AG10803 (cell line): ENCODE data around the gene DEPP1.

Experiments
- DNase-seq: peaks from one replicate; pipeline ENCODE4 v3.0.0; 2010; ENCODE audit warnings: low read depth
- H3K4me3 ChIP-seq: 2 replicates; pipeline ENCODE4 v1.5.1; 2011; ENCODE audit warnings: mild to moderate bottlenecking, low read length, control low read depth
- TF ChIP-seq, protein P1 (sequence below): conservative IDR thresholded peaks from 2 replicates; pipeline ENCODE4 v1.5.1; 2011; ENCODE audit warnings: mild to moderate bottlenecking, low read length, control low read depth, inconsistent platforms

DEPP1 gene

DNA sequence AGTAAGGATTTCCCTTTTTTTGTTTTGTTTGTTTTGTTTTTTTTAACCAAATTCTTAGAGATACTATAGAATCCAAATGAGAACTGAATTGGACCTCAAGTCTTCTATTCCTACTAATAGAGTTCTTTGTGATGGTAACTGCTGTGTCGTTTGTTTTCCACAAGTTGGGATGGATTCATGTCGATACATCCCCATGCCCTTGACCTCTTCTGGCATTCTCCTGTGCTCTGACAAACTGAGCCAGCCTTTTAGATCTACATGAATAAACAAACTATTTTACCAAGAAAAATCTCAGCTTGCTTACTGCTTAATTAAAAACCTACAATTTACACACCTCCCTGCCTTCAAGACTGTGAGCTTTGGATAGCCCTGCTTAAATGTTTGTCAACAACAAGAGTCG is 26.1 kb upstream of the DEPP1 start:
- no peak overlapping the region for H3K4me3 ChIP-seq
- no peak for DNase-seq
- TF ChIP-seq, protein P1, sequence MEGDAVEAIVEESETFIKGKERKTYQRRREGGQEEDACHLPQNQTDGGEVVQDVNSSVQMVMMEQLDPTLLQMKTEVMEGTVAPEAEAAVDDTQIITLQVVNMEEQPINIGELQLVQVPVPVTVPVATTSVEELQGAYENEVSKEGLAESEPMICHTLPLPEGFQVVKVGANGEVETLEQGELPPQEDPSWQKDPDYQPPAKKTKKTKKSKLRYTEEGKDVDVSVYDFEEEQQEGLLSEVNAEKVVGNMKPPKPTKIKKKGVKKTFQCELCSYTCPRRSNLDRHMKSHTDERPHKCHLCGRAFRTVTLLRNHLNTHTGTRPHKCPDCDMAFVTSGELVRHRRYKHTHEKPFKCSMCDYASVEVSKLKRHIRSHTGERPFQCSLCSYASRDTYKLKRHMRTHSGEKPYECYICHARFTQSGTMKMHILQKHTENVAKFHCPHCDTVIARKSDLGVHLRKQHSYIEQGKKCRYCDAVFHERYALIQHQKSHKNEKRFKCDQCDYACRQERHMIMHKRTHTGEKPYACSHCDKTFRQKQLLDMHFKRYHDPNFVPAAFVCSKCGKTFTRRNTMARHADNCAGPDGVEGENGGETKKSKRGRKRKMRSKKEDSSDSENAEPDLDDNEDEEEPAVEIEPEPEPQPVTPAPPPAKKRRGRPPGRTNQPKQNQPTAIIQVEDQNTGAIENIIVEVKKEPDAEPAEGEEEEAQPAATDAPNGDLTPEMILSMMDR, result no peak

DNA sequence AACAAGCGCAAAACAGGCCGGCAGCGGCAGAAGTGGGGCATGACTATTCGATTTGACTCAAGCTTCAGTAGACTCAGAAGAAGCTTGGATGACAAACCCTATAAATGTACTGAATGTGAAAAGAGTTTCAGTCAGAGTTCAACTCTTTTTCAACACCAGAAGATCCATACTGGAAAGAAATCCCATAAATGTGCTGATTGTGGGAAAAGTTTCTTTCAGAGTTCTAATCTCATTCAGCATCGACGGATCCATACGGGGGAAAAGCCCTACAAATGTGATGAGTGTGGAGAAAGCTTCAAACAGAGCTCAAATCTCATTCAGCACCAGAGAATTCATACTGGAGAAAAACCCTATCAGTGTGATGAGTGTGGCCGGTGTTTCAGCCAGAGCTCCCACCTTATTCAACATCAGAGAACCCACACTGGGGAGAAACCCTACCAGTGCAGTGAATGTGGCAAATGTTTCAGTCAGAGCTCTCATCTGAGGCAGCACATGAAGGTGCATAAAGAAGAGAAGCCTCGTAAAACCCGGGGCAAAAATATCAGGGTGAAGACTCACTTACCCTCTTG is 24.9 kb upstream of the DEPP1 start:
- TF ChIP-seq, protein P1, result no peak
- H3K4me3 ChIP-seq, result no peak overlapping the region
- no peak for DNase-seq

DNA sequence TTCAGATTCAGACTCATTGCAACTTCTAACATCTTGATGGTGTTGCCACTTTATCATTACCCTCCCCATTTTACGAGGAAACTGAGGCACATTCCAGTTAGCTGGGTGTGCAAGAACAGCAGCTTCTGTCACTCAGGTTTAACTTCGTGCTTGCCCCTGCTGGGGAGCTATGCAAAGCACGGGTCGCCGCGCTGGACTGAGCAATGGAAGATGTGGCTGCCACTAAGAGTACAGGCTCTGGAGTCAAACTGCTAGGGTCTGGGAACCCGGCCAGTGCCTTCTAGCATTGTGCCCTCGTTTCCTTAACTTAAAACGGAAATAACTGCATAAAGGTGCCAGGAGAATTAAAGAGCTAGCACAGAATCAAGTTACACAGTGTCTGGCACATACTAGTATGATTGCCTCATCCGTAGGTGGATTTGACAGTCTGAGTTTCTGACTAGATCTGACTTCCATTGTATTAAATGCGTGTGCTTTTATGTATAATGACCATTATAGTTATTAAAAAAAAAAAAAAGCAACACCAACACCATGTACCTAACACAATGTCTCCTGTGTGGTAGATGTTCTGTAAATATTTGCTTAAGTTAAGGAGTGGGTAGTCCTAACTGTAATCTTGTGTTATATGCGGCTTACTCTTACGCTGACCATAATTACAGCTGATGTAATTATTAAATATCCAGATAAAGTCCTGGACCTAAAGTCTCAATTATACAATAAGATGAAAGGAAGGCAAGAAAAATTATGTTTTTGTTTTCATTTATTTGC is 23.0 kb upstream of the DEPP1 start:
- H3K4me3 ChIP-seq, result peak overlapping the region; percentile 66
- peak; percentile 70 for DNase-seq
- TF ChIP-seq, protein P1, result peak; percentile 42

DNA sequence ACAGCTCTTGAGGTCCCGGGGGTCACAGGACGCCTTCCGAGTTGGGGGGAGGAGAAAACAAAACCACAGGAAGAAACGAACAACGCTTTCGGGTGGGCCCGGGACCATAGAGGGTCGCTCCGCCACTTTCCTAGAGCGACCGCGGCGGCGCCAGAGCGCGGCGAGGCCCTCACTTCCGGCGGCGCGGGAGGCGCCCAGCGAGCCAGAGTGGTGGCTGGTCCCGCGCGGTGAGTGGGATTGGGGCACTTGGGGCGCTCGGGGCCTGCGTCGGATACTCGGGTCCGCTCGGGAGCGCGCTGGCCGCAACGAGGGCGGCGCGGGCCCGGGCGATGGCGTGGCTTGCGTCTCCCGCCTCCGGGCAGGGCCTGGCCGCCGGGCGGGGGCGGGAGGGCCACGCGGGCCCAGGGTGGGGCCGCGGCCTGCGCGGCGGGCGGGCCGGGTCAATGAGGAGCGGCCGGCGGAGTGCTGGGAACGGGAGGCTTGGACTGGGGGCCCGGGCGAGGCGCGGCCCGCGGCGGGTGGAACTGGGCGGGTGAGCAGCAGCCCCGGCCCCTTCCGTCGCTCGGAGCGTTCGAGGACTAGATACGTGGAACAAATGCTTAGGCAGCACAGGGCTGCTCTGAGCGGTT is 22.3 kb upstream of the DEPP1 start, which contains the start of gene ZNF22:
ZNF22 (plus strand) TSS at position 172 of the 629 bp plus-strand sequence. CDS start 2,446 bp downstream, outside the sequence.
- TF ChIP-seq, protein P1, result peak; percentile 10; the same call in 1 of the 2 replicates
- peak within 1 kb of the TSS; percentile 66 for H3K4me3 ChIP-seq
- peak; percentile 69 for DNase-seq

DNA sequence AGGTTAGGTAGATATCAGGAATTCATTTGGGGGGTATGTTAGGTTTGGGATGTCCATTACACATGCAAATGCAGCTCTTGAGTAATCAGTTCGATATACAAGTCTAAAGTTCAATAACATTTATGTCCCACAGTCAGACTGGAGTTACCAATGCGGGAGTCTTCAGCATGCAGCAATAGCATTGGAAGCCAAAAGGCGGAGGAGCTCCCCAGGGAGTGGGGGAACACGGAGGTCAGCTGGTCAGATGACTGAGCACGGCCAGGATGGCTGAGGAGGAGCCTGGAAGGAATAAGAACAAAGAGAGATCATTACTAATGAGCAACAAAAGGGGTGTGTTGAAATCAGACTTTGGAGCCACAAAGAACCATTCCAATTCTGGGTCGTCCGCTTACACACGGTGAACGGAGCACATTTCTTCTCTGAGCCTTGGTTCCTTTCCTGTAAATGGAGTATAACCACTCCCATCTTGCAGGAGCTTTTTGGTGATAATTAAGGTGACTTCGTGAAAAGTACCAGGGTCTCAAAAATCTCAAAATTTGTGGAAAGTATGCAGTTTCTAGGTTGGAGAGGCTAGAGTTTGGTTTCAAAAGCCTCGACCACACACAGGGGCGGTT is 21.6 kb upstream of the DEPP1 start:
- peak; percentile 86 for DNase-seq
- TF ChIP-seq, protein P1, result no peak
- peak overlapping the region; percentile 66 for H3K4me3 ChIP-seq

DNA sequence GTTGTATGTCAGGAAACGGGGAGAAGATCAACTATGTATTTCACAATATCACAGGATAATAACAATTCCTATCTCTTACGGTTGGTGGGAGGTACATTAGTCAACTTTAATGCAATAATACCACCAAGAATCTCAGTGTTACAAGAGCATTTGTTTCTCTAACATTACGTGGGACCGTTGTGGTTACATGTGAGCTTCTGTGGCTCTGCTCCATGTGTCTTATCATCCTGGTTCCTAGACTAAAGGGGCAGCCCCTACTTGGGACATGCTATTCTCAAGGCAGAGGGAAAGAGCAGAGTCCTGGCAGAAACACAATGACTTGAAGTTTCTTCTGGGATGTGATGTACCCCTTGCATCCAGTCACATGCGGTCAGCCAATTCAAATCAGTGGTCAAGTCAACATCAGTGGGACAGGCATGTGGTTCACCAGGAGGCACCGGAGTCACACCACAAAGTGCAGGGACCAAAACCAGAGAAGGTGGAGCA is 19.6 kb upstream of the DEPP1 start:
- no peak for DNase-seq
- TF ChIP-seq, protein P1, result no peak
- H3K4me3 ChIP-seq, result no peak overlapping the region
